Mucosa of stomach (tissue), 1 donor: ENCODE measurements around the gene PPFIBP1.
"Not testable (repeated sequence)": the region's sequence is repeated elsewhere in the genome, so short reads cannot be mapped to it uniquely, and the experiment has no call there.

ENCODE experiments used
- H3K27me3 ChIP-seq: one replicate; pipeline ENCODE4 v1.7.0; 2013; ENCODE audit warnings: mild to moderate bottlenecking, low read length; ENCODE audit not compliant: control insufficient read depth, insufficient read depth
- H3K36me3 ChIP-seq: one replicate; pipeline ENCODE4 v1.7.0; 2013; ENCODE audit warnings: low read length; ENCODE audit not compliant: control insufficient read depth, insufficient read depth
- H3K4me1 ChIP-seq: one replicate; pipeline ENCODE4 v1.7.0; 2013; ENCODE audit warnings: mild to moderate bottlenecking, low read length; ENCODE audit not compliant: control insufficient read depth, insufficient read depth
- H3K4me3 ChIP-seq: one replicate; pipeline ENCODE4 v1.7.0; 2013; ENCODE audit warnings: low read length
- H3K9ac ChIP-seq: one replicate; pipeline ENCODE4 v1.7.0; 2013; ENCODE audit warnings: mild to moderate bottlenecking, low read length, moderate library complexity
- H3K9me3 ChIP-seq: one replicate; pipeline ENCODE4 v1.7.0; 2013; ENCODE audit warnings: mild to moderate bottlenecking, low read length, moderate library complexity; ENCODE audit not compliant: control insufficient read depth
- donor health status: Pancreatic carcinoma.

PPFIBP1 gene

DNA sequence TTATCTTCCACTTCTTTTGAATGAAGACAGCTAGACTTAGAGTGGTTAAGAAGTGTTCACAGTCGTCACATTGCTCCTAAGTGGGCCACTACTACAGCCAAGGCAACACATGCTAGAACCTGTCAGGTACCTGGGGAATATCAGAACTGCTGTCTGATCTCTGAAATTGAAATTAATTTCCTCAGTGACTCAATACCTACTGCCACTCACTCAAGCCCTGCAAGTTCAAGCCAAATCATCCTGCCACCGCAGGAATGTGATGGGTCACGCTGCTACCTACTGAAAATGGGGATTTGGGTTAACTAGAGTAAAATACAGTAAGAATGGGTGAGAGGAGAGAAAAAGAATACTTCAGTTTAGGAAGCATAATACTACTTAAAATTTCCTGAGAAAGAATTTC lies 67.7 kb downstream of the PPFIBP1 start:
- H3K4me1 ChIP-seq = peaks cover 28% of the 10 kb centered on the region
- H3K9me3 ChIP-seq, H3K9ac ChIP-seq, H3K4me3 ChIP-seq, H3K27me3 ChIP-seq, H3K36me3 ChIP-seq: not testable (repeated sequence)

- peaks cover 28% of the 10 kb centered on the region for H3K4me1 ChIP-seq
- H3K27me3 ChIP-seq = no peaks in the 10 kb centered on the region
- no peak overlapping the region for H3K9ac ChIP-seq
- H3K36me3 ChIP-seq = no peaks in the 10 kb centered on the region
- H3K4me3 ChIP-seq = no peak overlapping the region
- H3K9me3 ChIP-seq = no peaks in the 10 kb centered on the region
Observed at GRCh38 chr12:27592548-27592947, 68.5 kb downstream of the PPFIBP1 start.

DNA sequence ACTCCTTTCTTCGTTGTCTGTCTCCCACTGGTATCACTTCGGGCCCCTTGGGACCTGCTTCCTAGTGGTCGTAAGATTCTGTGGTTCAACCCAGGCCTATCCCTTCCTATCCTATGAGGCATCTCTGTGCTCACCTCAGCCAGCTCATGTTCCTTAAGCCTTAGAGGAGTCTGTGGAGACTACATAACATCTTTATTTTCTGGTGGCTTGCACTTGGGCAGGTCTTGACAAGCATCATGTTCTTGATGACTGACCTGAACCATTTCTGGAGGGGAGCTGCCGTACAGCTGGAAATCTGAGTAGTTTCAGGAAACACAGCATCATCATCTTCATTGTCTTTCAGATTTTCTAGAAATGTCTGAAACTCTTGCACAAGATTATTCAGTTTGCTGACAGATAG lies 69.3 kb downstream of the PPFIBP1 start:
- Histone ChIP-seq H3K27me3 (no peaks in the 10 kb centered on the region), H3K36me3 (no peaks in the 10 kb centered on the region), H3K9me3 (no peaks in the 10 kb centered on the region), H3K4me1 (peaks cover 28% of the 10 kb centered on the region), H3K9ac (no peak overlapping the region), H3K4me3 (no peak overlapping the region)

GRCh38 chr12:27595231-27595642 lies 71.2 kb downstream of the PPFIBP1 start:
- Histone ChIP-seq H3K36me3 (no peaks in the 10 kb centered on the region), H3K9ac (no peak overlapping the region), H3K4me1 (peaks cover 20% of the 10 kb centered on the region), H3K27me3 (no peaks in the 10 kb centered on the region), H3K4me3 (no peak overlapping the region), H3K9me3 (no peaks in the 10 kb centered on the region)

GRCh38 chr12:27598866-27599265 lies 74.9 kb downstream of the PPFIBP1 start:
- not testable (repeated sequence) for H3K9me3 ChIP-seq, H3K4me3 ChIP-seq, H3K4me1 ChIP-seq, H3K27me3 ChIP-seq, H3K9ac ChIP-seq, H3K36me3 ChIP-seq

GRCh38 chr12:27601056-27601828 lies 77.2 kb downstream of the PPFIBP1 start:
- H3K36me3 ChIP-seq, H3K9ac ChIP-seq, H3K9me3 ChIP-seq, H3K27me3 ChIP-seq, H3K4me3 ChIP-seq: not testable (repeated sequence)
- H3K4me1 ChIP-seq = peaks cover 12% of the 10 kb centered on the region

DNA sequence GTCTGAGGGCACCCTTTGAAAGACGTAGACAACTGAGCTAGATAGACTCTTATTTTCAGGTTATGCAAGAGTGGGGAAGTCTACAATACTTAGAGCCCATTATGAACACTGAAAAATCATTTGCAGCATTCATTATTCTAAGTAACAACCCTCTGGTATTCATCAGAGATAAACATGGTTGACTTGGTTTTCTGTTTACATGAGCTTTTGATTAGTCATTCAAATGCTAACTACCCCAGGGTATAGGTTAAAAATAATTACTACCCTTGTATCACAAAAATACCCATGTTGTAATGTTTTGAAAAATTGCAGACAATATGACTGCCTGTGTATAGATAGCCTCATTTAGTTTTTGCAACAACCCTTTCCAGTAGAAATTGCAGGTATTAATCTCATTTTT lies 78.5 kb downstream of the PPFIBP1 start:
- Histone ChIP-seq H3K9me3 (no peaks in the 10 kb centered on the region), H3K27me3 (no peaks in the 10 kb centered on the region), H3K4me3 (no peak overlapping the region), H3K36me3 (no peaks in the 10 kb centered on the region), H3K9ac (no peak overlapping the region), H3K4me1 (peaks cover 25% of the 10 kb centered on the region)

DNA sequence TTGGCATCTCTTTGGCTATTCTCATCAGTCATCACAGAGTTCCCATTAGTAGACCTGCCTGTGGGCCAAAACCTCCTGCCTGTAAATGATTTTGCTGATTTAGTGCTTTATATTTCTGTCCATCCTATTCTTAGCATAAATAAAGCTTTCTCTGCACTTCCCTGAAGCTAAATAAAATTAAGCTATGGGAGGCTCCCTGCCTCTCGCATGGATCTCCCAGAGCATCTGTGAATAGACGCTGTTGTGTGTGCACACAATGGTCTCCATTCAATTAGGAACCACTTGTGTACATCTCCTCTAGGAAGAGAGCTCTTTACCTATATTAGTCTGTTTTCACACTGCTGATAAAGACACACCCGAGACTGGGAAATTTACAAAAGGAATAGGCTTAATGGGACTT lies 80.4 kb downstream of the PPFIBP1 start:
- Histone ChIP-seq H3K27me3 (no peaks in the 10 kb centered on the region), H3K9me3 (no peaks in the 10 kb centered on the region), H3K36me3 (no peaks in the 10 kb centered on the region), H3K4me3 (no peak overlapping the region), H3K4me1 (peaks cover 44% of the 10 kb centered on the region), H3K9ac (no peak overlapping the region)

DNA sequence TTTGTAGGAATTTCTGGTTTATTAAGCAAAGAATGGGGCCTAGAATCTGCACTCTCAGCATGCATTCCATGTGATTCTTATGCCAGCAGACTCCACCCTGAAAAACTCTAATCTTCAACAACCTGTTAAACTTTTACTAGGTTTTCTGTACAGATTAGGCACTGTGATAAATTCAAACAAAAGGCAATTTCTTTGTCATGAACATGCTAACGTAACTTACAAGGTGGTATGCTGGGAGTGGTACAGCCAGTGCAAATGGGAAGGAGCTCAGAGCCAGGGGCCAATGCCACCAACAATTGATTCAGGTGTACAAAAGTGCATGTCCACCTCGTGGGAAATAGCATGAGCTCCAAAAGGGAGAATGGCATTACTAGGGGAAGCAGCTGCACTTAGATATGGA lies 83.0 kb downstream of the PPFIBP1 start:
- H3K4me1 ChIP-seq = peaks cover 66% of the 10 kb centered on the region
- no peaks in the 10 kb centered on the region for H3K36me3 ChIP-seq
- H3K27me3 ChIP-seq = no peaks in the 10 kb centered on the region
- H3K9ac ChIP-seq = no peak overlapping the region
- no peaks in the 10 kb centered on the region for H3K9me3 ChIP-seq
- no peak overlapping the region for H3K4me3 ChIP-seq

DNA sequence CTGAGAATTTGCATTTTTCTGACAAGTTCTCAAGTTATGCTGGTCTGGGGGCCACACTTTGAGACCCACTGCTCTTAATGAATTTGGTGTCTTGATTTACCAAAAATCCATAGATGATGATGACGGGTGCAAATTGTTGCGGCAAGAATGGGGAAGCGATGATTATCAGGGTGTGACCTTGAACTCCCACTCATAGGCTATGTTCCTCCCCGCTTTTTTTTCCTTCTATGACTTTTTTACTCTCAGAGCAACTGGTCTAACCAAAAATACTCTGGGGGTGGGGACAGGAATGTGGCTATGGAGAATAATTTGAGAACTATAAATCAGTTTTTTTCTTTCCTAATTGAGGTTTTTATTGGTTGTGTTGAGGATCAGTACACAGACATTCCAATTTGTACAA lies 83.6 kb downstream of the PPFIBP1 start:
- H3K4me1 ChIP-seq = peaks cover 72% of the 10 kb centered on the region
- no peaks in the 10 kb centered on the region for H3K9me3 ChIP-seq
- H3K4me3 ChIP-seq = no peak overlapping the region
- H3K9ac ChIP-seq = no peak overlapping the region
- no peaks in the 10 kb centered on the region for H3K27me3 ChIP-seq
- no peaks in the 10 kb centered on the region for H3K36me3 ChIP-seq

GRCh38 chr12:27608890-27609289 lies 84.9 kb downstream of the PPFIBP1 start:
- H3K27me3 ChIP-seq = no peaks in the 10 kb centered on the region
- no peak overlapping the region for H3K9ac ChIP-seq
- peaks cover 68% of the 10 kb centered on the region for H3K4me1 ChIP-seq
- H3K36me3 ChIP-seq = no peaks in the 10 kb centered on the region
- no peaks in the 10 kb centered on the region for H3K9me3 ChIP-seq
- no peak overlapping the region for H3K4me3 ChIP-seq

- Histone ChIP-seq H3K4me3 (no peak overlapping the region), H3K27me3 (no peaks in the 10 kb centered on the region), H3K9ac (no peak overlapping the region), H3K36me3 (no peaks in the 10 kb centered on the region), H3K4me1 (peaks cover 68% of the 10 kb centered on the region), H3K9me3 (no peaks in the 10 kb centered on the region)
Observed at GRCh38 chr12:27610374-27610773, 86.4 kb downstream of the PPFIBP1 start.

DNA sequence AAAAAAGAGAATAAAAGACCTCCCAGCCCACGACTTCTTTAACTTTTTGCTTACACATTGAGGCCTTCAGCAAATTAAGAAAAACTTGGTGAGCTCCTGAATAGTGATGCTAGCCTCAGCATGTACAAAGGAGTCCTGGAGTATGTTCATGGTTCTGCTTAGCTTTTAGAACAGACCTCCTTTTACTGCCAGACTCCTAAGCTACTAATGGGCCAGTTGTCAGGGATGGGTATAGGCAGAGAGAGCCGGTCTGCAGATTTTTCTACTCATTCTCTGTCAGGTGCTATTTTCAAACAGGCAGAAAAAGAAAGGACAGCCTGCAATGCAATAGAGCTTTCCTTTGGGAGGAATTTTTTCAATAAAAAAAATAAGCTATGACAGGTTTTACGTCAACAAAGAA lies 90.4 kb downstream of the PPFIBP1 start:
- H3K4me1 ChIP-seq = peaks cover 36% of the 10 kb centered on the region
- H3K9me3 ChIP-seq = no peaks in the 10 kb centered on the region
- no peak overlapping the region for H3K9ac ChIP-seq
- H3K36me3 ChIP-seq = no peaks in the 10 kb centered on the region
- no peaks in the 10 kb centered on the region for H3K27me3 ChIP-seq
- H3K4me3 ChIP-seq = no peak overlapping the region
